Dedifferentiated amniotic fluid mesenchymal stem cell (primary cell): ENCODE results near the gene NKG7.

Experiments used
- DNase-seq: peaks from one replicate; pipeline ENCODE4 v3.0.0-alpha.2; 2016; ENCODE audit errors: extremely low spot score

Gene NKG7

DNA sequence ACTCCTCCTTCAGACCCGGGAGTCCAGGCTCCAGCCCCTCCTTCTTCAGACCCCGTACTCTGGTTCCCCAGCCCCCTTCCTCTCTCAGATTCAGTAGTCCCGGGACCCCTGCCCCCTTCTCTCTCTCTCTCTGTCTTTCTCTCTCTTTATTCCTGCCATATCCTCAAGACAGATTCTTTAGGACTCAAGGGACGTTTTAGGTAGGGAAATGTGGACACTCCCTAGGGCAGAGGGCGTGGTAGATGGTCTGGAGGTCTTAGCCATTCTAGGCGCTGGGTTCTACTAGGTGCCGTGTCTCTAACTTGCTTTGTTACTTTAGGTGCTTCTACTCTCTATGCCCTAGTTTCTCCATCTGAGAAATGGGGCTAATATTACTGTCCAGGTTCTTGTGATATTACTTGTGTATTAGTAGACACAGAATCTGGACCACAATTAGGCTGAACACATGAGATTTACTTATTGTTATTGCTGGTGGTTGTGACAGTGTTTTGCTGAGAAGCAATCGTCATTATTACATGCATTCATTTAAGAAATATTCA is 18.7 kb upstream of the NKG7 start:
- DNase-seq = no peak

DNA sequence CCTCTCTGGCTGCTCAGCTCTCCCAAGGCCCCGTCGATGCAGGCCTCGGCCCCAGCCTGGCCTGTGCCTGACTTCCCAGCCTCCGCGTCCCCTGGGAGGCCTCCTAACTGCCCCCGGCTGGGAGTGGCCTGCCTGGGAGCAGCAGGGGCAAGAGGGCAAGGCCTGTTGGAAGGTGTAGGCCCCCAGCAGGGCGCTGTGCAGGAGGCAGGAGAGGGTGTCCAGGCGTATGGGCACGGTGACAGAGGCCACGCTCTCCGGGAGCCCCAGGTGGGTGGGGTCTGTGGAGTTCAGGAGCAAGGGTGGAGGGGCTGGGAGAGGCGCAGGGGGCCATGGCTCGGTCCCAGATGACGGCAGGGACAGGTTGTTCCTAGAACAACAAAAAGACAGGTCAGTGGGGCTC is 16.7 kb upstream of the NKG7 start:
- DNase-seq = no peak

GRCh38 chr19:51387924-51388389 is 15.5 kb upstream of the NKG7 start, which contains the start of gene LIM2:
TSS of gene LIM2 (minus strand) at chr19:51387974. CDS start at chr19:51387443, 531 bp downstream.
- DNase-seq = no peak

DNA sequence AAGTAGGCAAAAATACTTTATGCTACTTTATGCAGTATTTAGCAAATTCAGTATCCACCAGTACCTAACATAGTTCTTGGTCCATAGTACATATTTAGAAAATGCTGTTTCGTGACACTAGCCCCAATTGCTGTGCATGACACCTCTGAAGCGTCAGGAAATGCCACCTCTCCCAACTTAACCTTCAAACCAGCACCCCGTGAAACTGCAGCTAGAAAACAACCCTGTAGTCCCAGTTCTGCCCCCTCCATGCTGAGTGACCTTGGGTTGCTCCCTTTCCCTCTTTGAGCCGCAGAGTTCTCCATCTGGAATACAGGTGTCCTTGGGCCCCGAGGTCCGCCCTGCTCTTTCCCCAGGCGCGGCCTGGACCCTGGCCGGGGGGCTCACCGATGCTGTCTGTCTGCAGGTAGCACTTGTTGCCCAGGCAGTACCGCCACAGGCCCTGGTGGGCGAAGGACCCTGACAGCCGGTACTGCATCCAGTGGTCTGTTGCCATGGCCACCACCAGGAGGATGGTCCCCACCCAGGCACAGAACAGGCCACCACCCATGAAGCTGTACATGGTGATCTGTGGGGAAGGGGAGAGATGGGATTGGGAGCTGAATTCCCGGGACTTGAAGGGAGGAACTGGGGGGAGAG is 14.5 kb upstream of the NKG7 start:
- DNase-seq = no peak

GRCh38 chr19:51382004-51382403 is 9.6 kb upstream of the NKG7 start:
- no peak for DNase-seq

- DNase-seq = no peak
These were observed 7.9 kb upstream of the NKG7 start for GRCh38 chr19:51380379-51380778.

- no peak for DNase-seq
These were observed 5.0 kb upstream of the NKG7 start for GRCh38 chr19:51377422-51377821.

- no peak for DNase-seq
These were observed 3.2 kb upstream of the NKG7 start for GRCh38 chr19:51375504-51376221.

- no peak for DNase-seq
These were observed 319 bp downstream of the NKG7 start for GRCh38 chr19:51372021-51372648.

GRCh38 chr19:51371186-51371690 is 1.2 kb downstream of the NKG7 start:
- DNase-seq = no peak

DNA sequence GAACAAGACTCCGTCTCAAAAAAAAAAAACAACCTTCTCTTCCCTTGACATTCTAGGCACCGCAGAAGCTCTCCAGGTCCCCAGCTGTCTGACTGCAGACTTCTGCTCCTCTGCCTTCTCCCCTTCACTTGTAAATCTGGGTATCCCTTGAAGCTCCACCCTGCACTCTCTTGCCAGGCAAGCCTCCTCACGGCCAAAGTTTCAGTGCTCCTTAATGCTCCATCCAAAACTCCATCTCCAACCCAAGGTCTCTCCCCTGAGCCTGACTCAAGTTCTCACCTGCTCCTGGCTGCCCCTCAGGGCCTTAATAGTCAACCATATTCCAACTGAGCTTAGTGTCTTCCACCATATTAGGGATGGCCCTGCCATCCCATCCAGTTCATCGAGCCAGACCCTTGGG is 2.2 kb downstream of the NKG7 start:
- no peak for DNase-seq

DNA sequence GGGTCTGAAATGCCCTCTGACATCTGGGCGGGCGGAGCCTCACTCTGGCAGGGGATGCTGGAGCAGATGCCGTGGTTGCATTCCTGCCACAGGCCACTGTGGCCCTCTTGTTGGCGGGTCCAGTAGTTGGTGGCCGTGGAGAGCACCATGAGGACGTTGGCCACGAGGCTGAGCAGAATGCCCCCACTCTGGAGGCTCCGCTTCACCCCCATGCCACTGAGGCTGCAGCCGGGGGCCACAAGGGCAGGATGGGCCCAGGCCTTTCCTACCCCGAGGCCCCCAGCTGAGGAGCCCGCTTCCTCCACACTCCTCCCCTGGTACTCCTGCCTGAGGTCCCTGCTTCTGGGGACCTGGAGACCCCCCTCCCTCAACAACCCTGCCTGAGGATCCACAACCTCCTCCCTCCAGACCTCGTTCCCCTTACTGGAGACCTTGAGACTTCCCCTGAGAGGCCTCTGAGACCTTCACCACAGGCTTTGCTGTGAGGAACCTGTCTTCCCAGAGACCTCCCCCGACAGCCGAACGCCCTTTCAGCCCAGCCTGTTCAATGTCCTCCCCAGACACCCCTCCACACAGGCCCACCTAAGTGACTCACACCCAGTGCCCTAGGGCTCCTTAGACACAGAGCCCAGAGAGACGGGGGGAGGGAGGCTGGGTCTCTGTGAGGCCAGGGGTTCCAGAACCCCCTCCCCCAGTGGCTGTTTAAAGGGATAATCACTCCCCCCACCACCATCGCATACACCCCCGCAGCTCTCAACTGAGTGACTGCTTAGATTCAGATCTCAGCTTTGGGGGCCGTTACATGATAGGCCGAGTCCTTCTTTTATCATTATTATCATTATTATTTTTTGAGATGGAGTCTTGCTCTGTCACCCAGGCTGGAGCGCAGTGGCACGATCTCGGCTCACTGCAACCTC is 3.8 kb downstream of the NKG7 start, which contains the start of gene CLDND2:
CLDND2 (minus strand) TSS at position 638 of the 917 bp plus-strand sequence; CDS start at position 212, 426 bp downstream.
- no peak for DNase-seq

DNA sequence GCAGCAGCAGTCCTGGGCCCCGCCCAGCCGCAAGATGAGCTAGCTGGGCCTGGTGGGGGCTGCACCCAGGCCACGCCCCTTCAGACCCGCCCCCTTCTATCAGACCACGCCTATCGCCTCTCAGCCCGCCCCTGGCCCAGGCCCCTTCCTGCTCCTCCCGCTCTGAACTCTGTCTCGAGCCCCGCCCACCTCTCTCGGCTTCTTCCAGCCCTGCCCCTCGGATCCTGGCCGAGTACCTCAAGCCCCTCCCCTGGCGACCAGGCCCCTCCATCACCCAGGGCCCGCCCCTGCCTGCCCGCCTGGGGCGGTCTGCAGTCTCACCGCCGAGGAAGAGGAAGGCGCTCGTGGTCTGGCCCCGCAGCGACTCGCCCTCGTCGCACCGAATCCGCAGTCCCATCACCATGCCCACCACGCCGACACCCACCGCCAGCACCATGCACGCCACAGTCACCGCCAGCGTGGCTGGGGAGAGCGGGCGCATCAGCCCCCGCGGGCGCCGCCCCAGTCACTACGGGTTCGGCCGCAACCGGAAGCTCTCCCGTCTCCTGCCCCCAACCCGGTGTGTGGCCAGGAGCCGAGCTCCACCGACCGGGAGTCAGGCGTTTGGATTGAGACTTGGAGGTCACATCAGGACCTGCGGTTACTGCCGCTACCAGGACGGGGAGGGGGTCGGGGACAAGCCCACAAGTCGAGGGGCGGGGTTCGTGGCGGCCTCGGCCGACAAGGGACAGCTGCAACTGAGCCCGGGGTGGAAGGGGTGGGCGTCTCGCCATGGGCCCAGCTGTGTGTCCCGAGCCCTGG is 4.7 kb downstream of the NKG7 start:
- peak; percentile 98 for DNase-seq

DNA sequence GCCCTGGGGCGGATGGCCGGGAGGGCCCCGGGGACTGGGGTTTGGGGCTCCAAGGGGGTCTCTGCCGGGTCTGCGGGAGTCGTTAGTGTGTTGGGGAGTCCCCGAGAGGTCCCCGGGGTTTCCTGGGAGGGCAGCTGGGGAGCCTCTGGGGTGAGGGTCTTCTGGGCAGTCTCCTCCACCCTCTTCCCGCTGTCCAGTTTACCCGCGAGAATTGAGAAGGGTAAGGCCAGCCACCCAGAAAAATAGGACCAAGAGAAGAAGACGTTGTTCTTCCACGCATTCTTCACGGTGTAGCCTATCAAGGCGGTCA is 5.2 kb downstream of the NKG7 start:
- DNase-seq = no peak

DNA sequence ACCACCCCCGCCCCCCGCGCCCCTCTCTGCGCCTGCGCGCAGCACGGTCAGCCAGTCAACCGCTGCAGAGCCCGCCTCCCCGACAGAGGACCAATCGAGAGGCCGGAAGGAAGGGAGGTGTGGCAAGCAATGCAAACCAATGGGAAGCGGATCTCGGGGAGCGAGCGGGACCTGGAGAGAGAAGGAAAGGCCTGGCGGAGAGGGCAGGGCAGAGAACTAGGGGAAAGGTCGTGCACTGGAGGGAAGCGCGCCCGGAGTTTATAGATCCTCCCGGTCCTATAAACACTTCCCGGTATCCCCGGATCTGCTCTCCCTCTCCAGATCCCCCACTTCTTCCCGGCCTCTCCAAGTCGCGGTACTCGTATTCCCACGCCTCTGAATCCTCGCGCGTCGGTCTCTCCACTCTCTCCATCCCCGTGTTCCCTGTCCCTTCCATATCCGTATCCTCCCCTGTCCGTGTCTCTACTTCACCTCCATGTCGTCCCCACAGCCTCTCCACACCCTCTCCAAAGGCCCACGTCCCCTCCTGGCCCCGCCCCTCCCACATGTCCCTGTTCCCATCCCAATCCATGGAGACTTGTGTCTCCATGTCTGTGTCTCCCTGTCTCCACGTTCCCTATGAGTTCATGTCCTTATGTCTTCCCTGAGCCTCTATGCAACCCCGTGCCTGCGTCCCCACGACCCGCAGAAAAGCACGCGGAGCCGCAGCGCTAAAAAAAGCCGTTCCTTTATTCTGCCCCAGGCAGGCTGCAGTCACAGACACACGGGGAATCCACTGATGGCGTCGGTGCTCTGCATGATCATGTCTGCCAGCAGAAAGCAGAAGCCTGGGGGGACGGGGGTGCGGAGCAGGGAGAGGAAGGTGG is 5.8 kb downstream of the NKG7 start:
- peak; percentile 97 for DNase-seq

DNA sequence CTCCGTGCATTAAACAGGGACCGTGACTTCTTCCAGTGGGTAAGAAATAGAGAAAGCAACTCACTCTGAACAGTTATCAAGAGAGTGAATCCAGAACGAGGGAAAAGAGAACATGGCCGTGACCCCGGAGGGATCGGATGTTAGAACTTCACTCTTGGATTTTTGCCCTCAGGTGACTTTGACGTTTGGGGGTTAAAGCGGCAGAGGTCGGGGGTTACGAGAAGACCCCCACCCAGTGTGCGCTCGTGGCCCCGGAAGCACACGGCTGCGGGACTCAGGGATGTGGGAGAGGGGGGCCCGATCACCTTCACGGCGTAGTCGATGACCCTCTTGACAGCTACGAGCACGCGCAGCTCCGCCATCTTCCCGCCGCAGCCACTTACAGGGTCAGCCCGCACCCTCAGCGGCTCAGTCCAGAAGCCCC is 6.5 kb downstream of the NKG7 start, which contains the start of gene ETFB:
ETFB (minus strand) TSS at position 424 of the 424 bp plus-strand sequence; CDS start at position 362, 62 bp downstream.
- DNase-seq = no peak

GRCh38 chr19:51365211-51365964 is 7.1 kb downstream of the NKG7 start:
- DNase-seq = peak; percentile 22
